Astrocyte of the spinal cord (primary cell): ENCODE results near the gene TMA7.

Experiments used
- DNase-seq: peaks from one replicate; pipeline ENCODE4 v3.0.0; 2011; ENCODE audit warnings: low read depth, low spot score
- H3K4me3 ChIP-seq: 2 replicates; pipeline ENCODE4 v1.5.1; 2011; ENCODE audit warnings: low read depth, mild to moderate bottlenecking, low read length, moderate library complexity
- CTCF ChIP-seq: IDR thresholded peaks from 2 replicates; pipeline ENCODE4 v1.5.1; 2012; ENCODE audit warnings: low read depth, mild to moderate bottlenecking, low read length, inconsistent platforms
- in situ Hi-C: cut with HindIII; loops from 2 replicates; pipeline ENCODE4 v1.10.0; 2017; ENCODE audit warnings: low sequenced_read_pairs

Gene TMA7

GRCh38 chr3:48409291-48410201 is 30.5 kb upstream of the TMA7 start:
- TF ChIP-seq CTCF = no peak
- no peak overlapping the region for H3K4me3 ChIP-seq
- in situ Hi-C loops = no loop called here
- no peak for DNase-seq

GRCh38 chr3:48410205-48411040 is 29.6 kb upstream of the TMA7 start:
- no peak for TF ChIP-seq CTCF
- DNase-seq = no peak
- H3K4me3 ChIP-seq = no peak overlapping the region
- in situ Hi-C loops = no loop called here

- H3K4me3 ChIP-seq = no peak overlapping the region
- TF ChIP-seq CTCF = no peak
- in situ Hi-C loops = no loop called here
- no peak for DNase-seq
These were observed 28.9 kb upstream of the TMA7 start for GRCh38 chr3:48411041-48411588.

GRCh38 chr3:48411606-48412374 is 28.3 kb upstream of the TMA7 start:
- no peak for TF ChIP-seq CTCF
- in situ Hi-C loops = no loop called here
- DNase-seq = no peak
- no peak overlapping the region for H3K4me3 ChIP-seq

GRCh38 chr3:48412375-48413001 is 27.6 kb upstream of the TMA7 start:
- DNase-seq = no peak
- H3K4me3 ChIP-seq = no peak overlapping the region
- in situ Hi-C loops = no loop called here
- TF ChIP-seq CTCF = no peak
